H9 (cell line): ENCODE measurements around the gene FAM9C. TPM values are rescaled to one million over a fixed set of nuclear protein-coding genes. Genes with fewer than 3 reads are reported as not detected.
"Not testable (repeated sequence)": the region's sequence is repeated elsewhere in the genome, so short reads cannot be mapped to it uniquely, and the experiment has no call there.

Experiments
- DNase-seq: peaks from one replicate; pipeline ENCODE4 v3.0.0-alpha.2; 2017
- H2AFZ ChIP-seq: one replicate; pipeline ENCODE4 v1.6.1; 2013; ENCODE audit warnings: mild to moderate bottlenecking, low read length, control low read depth, moderate library complexity
- H2AK5ac ChIP-seq: 2 replicates; pipeline ENCODE4 v1.6.1; 2013; ENCODE audit warnings: low read length, control low read depth, mixed read lengths; ENCODE audit not compliant: insufficient read length
- H2BK120ac ChIP-seq: one replicate; pipeline ENCODE4 v1.6.1; 2013; ENCODE audit warnings: low read depth, mild to moderate bottlenecking, low read length, control low read depth, inconsistent platforms; ENCODE audit not compliant: poor library complexity, severe bottlenecking
- H2BK12ac ChIP-seq: 2 replicates; pipeline ENCODE4 v1.6.1; 2013; ENCODE audit warnings: low read length, control low read depth, mixed read lengths, low read depth; ENCODE audit not compliant: insufficient read length
- H2BK15ac ChIP-seq: 2 replicates; pipeline ENCODE4 v1.6.1; 2013; ENCODE audit warnings: low read depth, low read length, control low read depth
- H2BK20ac ChIP-seq: one replicate; pipeline ENCODE4 v1.6.1; 2013; ENCODE audit warnings: low read depth, mild to moderate bottlenecking, low read length, control low read depth, inconsistent platforms; ENCODE audit not compliant: poor library complexity, severe bottlenecking
- H2BK5ac ChIP-seq: 2 replicates; pipeline ENCODE4 v1.6.1; 2013; ENCODE audit warnings: low read length, control low read depth, mixed read lengths; ENCODE audit not compliant: insufficient read length
- H3K14ac ChIP-seq: 2 replicates; pipeline ENCODE4 v1.6.1; 2013; ENCODE audit warnings: low read length, control low read depth; ENCODE audit not compliant: insufficient read depth
- H3K18ac ChIP-seq: 2 replicates; pipeline ENCODE4 v1.6.1; 2013; ENCODE audit warnings: low read depth, mild to moderate bottlenecking, mixed read lengths, low read length, control low read depth; ENCODE audit not compliant: insufficient read length
- H3K23ac ChIP-seq: 2 replicates; pipeline ENCODE4 v1.6.1; 2013; ENCODE audit warnings: low read length, control low read depth, mixed read lengths, low read depth; ENCODE audit not compliant: insufficient read length
- H3K23me2 ChIP-seq: 2 replicates; pipeline ENCODE4 v1.6.1; 2013; ENCODE audit warnings: low read depth, mild to moderate bottlenecking, mixed read lengths, low read length, control low read depth; ENCODE audit not compliant: insufficient read length, poor library complexity, severe bottlenecking
- H3K27ac ChIP-seq: 2 replicates; pipeline ENCODE4 v1.5.1; 2013; ENCODE audit warnings: low read length, control low read depth, mixed read lengths, low read depth; ENCODE audit not compliant: insufficient read length
- H3K27me3 ChIP-seq: 2 replicates; pipeline ENCODE4 v1.6.1; 2013; ENCODE audit warnings: low read length, control low read depth, inconsistent platforms; ENCODE audit not compliant: insufficient read depth
- H3K4ac ChIP-seq: 2 replicates; pipeline ENCODE4 v1.6.1; 2013; ENCODE audit warnings: low read depth, mild to moderate bottlenecking, control low read depth, inconsistent platforms, low read length, moderate library complexity
- H3K4me1 ChIP-seq: 2 replicates; pipeline ENCODE4 v1.6.1; 2013; ENCODE audit warnings: low read length, control low read depth, inconsistent platforms; ENCODE audit not compliant: insufficient read depth
- H3K4me2 ChIP-seq: 2 replicates; pipeline ENCODE4 v1.6.1; 2013; ENCODE audit warnings: low read length, control low read depth, mixed read lengths; ENCODE audit not compliant: insufficient read length, insufficient read depth
- H3K56ac ChIP-seq: 2 replicates; pipeline ENCODE4 v1.6.1; 2013; ENCODE audit warnings: low read depth, mild to moderate bottlenecking, mixed read lengths, low read length, control low read depth; ENCODE audit not compliant: insufficient read length
- H3K79me1 ChIP-seq: 2 replicates; pipeline ENCODE4 v1.6.1; 2013; ENCODE audit warnings: low read depth, mild to moderate bottlenecking, moderate library complexity, low read length, control low read depth, inconsistent platforms; ENCODE audit not compliant: insufficient read depth, poor library complexity, severe bottlenecking
- H3K79me2 ChIP-seq: 2 replicates; pipeline ENCODE4 v1.6.1; 2013; ENCODE audit warnings: low read length, control low read depth, inconsistent platforms; ENCODE audit not compliant: insufficient read depth
- H3K9ac ChIP-seq: 2 replicates; pipeline ENCODE4 v1.6.1; 2013; ENCODE audit warnings: low read length, control low read depth, mixed read lengths; ENCODE audit not compliant: insufficient read length; ENCODE audit errors: extremely low read depth
- H3K9me3 ChIP-seq: one replicate; pipeline ENCODE4 v1.6.1; 2013; ENCODE audit warnings: low read depth, low read length, inconsistent platforms; ENCODE audit not compliant: control insufficient read depth
- H3T11ph ChIP-seq: one replicate; pipeline ENCODE4 v1.6.1; 2013; ENCODE audit warnings: mild to moderate bottlenecking, low read length, control low read depth, inconsistent platforms
- H4K20me1 ChIP-seq: one replicate; pipeline ENCODE4 v1.6.1; 2013; ENCODE audit not compliant: control insufficient read depth, insufficient read length, insufficient read depth
- H4K5ac ChIP-seq: 2 replicates; pipeline ENCODE4 v1.6.1; 2013; ENCODE audit warnings: low read depth, mild to moderate bottlenecking, mixed read lengths, low read length, control low read depth; ENCODE audit not compliant: insufficient read length
- H4K8ac ChIP-seq: replicated peaks from 2 replicates; pipeline ENCODE4 v1.6.1; 2013; ENCODE audit warnings: low read length, control low read depth, mixed read lengths, low read depth; ENCODE audit not compliant: insufficient read length
- H4K91ac ChIP-seq: 2 replicates; pipeline ENCODE4 v1.6.1; 2013; ENCODE audit warnings: low read depth, mild to moderate bottlenecking, moderate library complexity, mixed read lengths, low read length, control low read depth; ENCODE audit not compliant: insufficient read length
- H3K27ac Mint-ChIP-seq, 3 experiments: 2 replicates in 2 of 3; 3 replicates in 1 of 3; pipeline ENCODE4 v1.8.0; 2020 to 2021; ENCODE audit warnings: mixed read lengths in 3 of 3, mild to moderate bottlenecking in 1 of 3, moderate library complexity in 1 of 3
- H3K27me3 Mint-ChIP-seq: 2 replicates; pipeline ENCODE4 v1.8.0; 2021; ENCODE audit warnings: low read depth, mild to moderate bottlenecking, moderate library complexity, mixed read lengths
- H3K36me3 Mint-ChIP-seq, 3 experiments: 2 replicates in 2 of 3; 3 replicates in 1 of 3; pipeline ENCODE4 v1.8.0; 2020 to 2021; ENCODE audit warnings: low read depth in 3 of 3, mixed read lengths in 3 of 3; ENCODE audit not compliant: insufficient read depth in 1 of 3
- H3K4me1 Mint-ChIP-seq, 2 experiments: 2 replicates each; pipeline ENCODE4 v1.8.0; 2020; ENCODE audit warnings: mixed read lengths in 2 of 2
- H3K4me3 Mint-ChIP-seq, 2 experiments: 2 replicates in 1 of 2; 3 replicates in 1 of 2; pipeline ENCODE4 v1.8.0; 2020 to 2021; ENCODE audit warnings: mild to moderate bottlenecking in 2 of 2, mixed read lengths in 2 of 2, moderate library complexity in 1 of 2
- H3K9me3 Mint-ChIP-seq, 2 experiments: 2 replicates in 1 of 2; 3 replicates in 1 of 2; pipeline ENCODE4 v1.8.0; 2020; ENCODE audit warnings: mild to moderate bottlenecking in 2 of 2, mixed read lengths in 2 of 2, moderate library complexity in 1 of 2
- WGBS: extraction: QIAGEN DNeasy Blood & Tissue Kit; methylation state at CpG from one replicate; pipeline ENCODE4 v1.1.7; 2013; ENCODE audit warnings: missing lambda C conversion rate, low lambda C conversion rate, mixed read lengths; ENCODE audit not compliant: insufficient read length; ENCODE audit errors: extremely low coverage; 5-methylcytosine and 5-hydroxymethylcytosine counted together
- total RNA-seq: library from RNA; stranded (reverse); gene quantifications from 2 replicates; pipeline ENCODE4 v1.2.1, GENCODE V29; 2021
- TF ChIP-seq, protein P1 (sequence below): fragments of 200-600 bp; sonication (generic); conservative IDR thresholded peaks from 3 replicates; pipeline ENCODE4 v1.8.0; 2021; ENCODE audit warnings: antibody characterized with exemption, mild to moderate bottlenecking

FAM9C gene
- total RNA-seq, 1 experiment from 2014 or later: not detected

DNA sequence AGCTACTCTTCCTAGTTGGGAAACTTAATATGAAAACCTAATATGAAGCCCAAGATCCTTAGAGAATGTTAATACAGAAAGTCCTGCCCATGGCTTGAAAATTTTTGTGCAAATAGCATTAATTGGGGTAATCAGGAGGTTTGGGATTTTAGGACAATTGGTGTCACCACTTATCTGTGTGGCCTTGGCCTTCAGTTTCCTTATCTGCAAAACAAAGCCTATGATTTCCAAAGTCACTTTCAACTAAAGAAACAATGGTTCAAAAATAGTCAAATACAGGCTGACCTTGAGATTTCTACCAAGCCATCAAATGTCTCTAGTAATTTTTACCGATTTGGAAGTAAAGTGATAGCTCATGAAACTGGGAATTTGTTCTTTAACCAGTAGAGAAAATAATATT is 40.2 kb upstream of the FAM9C start:
- Histone ChIP-seq H3K14ac (no peak overlapping the region), H3K56ac (no peak overlapping the region), H4K20me1 (no peaks in the 10 kb centered on the region), H2AK5ac (no peak overlapping the region), H3K9me3 (no peaks in the 10 kb centered on the region), H2AFZ (no peak overlapping the region), H2BK15ac (no peak overlapping the region), H2BK5ac (no peak overlapping the region), H4K5ac (no peak overlapping the region), H3T11ph (no peak overlapping the region), H3K9ac (no peak overlapping the region), H4K91ac (no peak overlapping the region), H3K23ac (no peak overlapping the region), H3K79me2 (no peaks in the 10 kb centered on the region), H3K23me2 (no peaks in the 10 kb centered on the region), H3K4me1 (no peaks in the 10 kb centered on the region; the same call in 1 of the 2 replicates), H2BK12ac (no peak overlapping the region), H3K79me1 (no peaks in the 10 kb centered on the region), H3K4ac (no peak overlapping the region), H3K18ac (no peak overlapping the region), H2BK120ac (no peak overlapping the region), H3K4me2 (no peak overlapping the region), H2BK20ac (no peak overlapping the region), H4K8ac (no peak overlapping the region), H3K27ac (no peak overlapping the region), H3K27me3 (no peaks in the 10 kb centered on the region)
- no CpG with 5 or more reads among the region's 1 CpG for WGBS
- H3K27ac Mint-ChIP-seq: no peak overlapping the region
- no peak overlapping the region for H3K4me3 Mint-ChIP-seq
- H3K27me3 Mint-ChIP-seq: no peaks in the 10 kb centered on the region; the same call in 1 of the 2 replicates
- no peaks in the 10 kb centered on the region; a peak in 3 of 7 replicates for H3K36me3 Mint-ChIP-seq
- DNase-seq: no peak
- TF ChIP-seq, protein P1, sequence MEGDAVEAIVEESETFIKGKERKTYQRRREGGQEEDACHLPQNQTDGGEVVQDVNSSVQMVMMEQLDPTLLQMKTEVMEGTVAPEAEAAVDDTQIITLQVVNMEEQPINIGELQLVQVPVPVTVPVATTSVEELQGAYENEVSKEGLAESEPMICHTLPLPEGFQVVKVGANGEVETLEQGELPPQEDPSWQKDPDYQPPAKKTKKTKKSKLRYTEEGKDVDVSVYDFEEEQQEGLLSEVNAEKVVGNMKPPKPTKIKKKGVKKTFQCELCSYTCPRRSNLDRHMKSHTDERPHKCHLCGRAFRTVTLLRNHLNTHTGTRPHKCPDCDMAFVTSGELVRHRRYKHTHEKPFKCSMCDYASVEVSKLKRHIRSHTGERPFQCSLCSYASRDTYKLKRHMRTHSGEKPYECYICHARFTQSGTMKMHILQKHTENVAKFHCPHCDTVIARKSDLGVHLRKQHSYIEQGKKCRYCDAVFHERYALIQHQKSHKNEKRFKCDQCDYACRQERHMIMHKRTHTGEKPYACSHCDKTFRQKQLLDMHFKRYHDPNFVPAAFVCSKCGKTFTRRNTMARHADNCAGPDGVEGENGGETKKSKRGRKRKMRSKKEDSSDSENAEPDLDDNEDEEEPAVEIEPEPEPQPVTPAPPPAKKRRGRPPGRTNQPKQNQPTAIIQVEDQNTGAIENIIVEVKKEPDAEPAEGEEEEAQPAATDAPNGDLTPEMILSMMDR: no peak
- H3K9me3 Mint-ChIP-seq: peaks cover 68 to 77% of the 10 kb centered on the region in 2 experiments
- H3K4me1 Mint-ChIP-seq: peaks cover 14 to 15% of the 10 kb centered on the region in 2 experiments

DNA sequence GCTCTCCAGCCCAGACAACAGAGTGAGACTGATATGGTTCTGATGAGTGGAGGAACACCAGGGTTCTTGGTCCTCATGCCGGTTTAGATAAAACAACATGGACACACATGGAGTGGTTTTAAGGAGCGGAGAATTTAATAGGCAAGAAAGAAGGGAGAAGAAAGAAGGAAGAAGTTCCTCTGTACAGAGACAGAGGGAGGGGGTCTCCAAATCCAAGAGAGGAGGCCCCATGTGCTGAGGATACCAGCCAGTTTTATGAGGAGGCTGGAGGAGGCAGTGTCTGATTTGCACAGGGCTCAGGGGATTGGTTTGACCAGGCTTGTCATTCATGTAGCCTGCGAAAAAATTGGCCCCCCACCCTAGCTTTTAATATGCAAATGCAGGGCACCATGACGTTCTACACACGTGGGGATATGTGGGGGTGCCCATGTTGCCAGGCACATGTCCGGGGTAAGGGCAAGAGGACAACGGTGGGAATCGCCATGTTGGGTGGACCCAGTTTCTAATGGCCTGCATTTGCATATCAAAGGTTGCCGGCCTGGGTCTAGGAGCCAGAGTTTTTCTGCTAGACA is 39.4 kb upstream of the FAM9C start:
- H3K36me3 Mint-ChIP-seq, H2BK120ac ChIP-seq, H3T11ph ChIP-seq, H2BK5ac ChIP-seq, H3K23ac ChIP-seq, H3K18ac ChIP-seq, H2AK5ac ChIP-seq, H4K5ac ChIP-seq, H4K8ac ChIP-seq, H2BK12ac ChIP-seq, H4K91ac ChIP-seq, H3K27me3 Mint-ChIP-seq, DNase-seq, H2AFZ ChIP-seq, H3K14ac ChIP-seq, H3K9ac ChIP-seq, H3K9me3 ChIP-seq, H3K56ac ChIP-seq, H3K79me1 ChIP-seq, H4K20me1 ChIP-seq, H3K4me3 Mint-ChIP-seq, H2BK20ac ChIP-seq, H3K4ac ChIP-seq, H3K23me2 ChIP-seq, H3K4me2 ChIP-seq, H3K79me2 ChIP-seq, H2BK15ac ChIP-seq, H3K4me1 ChIP-seq, H3K27ac ChIP-seq, H3K27me3 ChIP-seq: not testable (repeated sequence)
- H3K9me3 Mint-ChIP-seq: peaks cover 68 to 75% of the 10 kb centered on the region in 2 experiments
- H3K27ac Mint-ChIP-seq: peak overlapping the region in 1 of 3 experiments; percentile 16; a peak in 1 of 7 replicates
- WGBS: no CpG with 5 or more reads among the region's 9 CpGs
- H3K4me1 Mint-ChIP-seq: peaks cover 16% of the 10 kb centered on the region in 2 experiments
